HG03175 (cell line): ENCODE data around the gene CCDC57.
A peak's percentile ranks its signal among the peaks of the same experiment; 100 is the strongest.

Experiments used
- ATAC-seq: cut with Tn5 transposase; IDR thresholded peaks from one replicate; pipeline ENCODE4 v1.9.1; 2021; ENCODE audit warnings: mild to moderate bottlenecking, moderate library complexity; ENCODE audit not compliant: unreplicated experiment

CCDC57 gene

GRCh38 chr17:82236142-82236971, 23.7 kb upstream of the CCDC57 start:
- ATAC-seq: no peak

GRCh38 chr17:82235775-82236141, 23.1 kb upstream of the CCDC57 start:
- no peak for ATAC-seq

DNA sequence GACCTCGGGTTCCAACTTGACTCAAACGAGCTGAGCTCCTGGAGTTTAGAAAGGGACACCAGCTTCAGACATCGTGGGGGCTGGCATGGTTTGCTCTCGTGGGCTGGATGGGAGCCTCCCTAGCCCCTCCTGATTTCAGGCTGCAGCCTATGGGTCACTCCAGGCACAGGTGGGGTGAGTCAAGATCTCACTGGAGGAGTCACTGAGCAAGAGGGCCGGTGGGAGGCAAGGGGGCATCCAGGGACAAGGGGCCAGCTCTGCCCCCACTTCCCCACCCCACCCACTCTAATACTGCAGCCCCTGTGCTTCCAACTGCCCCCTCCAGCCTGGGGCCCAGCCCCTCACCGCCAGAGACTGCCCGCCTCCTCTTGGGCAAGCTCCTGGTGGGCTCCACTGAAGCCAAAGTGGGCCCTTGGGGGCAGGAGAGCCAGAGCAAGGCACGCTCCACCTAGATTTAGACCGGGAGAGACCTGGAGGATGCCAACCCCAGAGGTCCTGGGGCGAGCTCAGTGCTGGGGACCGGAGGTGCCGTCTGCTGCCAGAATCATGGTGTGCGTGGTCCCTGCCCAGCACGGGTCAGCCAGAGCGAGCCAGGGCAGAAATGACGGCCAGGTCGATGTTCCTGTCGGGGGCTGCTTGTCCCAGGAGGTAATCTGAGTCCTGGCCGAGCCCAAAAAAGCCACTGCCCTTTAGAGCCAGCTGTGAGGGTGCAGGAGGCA, 22.6 kb upstream of the CCDC57 start:
- ATAC-seq: no peak

DNA sequence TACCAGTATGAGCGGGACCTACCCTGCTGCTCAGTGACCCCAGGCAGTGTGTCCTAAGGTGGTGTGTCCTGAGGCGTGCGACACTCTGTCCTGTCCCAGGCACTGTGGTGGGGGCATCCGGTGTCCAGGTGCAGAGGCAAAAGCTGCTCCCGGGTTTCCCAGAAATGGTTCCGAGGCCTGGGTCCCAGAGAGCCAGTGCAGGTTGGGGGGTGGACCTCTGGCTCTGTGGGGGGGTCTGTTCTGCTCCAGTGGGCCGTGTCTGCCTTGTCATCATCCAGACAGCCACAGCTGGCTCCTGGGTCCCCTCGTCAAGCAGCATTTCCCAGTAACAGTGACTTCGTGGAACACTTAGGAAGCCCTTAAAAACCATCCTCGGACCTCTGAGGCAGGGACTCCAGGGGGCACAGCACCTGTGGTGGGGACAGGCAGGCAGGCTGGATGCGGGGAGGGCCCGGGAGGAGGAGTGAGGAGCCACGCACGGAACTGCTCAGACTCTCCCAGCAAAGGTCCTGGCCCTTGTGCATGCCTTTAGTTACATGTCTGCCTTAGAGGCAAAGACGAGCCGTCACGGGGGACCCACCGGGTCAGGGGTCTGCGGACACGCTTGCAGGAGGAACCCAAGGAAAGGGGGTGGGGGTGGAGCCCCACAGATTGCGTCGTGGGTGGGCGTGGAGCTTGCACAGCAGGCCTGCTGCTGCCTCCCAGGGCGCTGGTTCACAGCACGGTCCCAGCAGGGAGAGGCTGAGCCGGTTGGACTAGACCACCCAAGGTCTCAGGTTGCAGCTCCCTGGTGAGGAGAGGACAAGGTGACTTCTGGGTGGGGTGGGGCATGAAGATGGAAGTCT, 21.8 kb upstream of the CCDC57 start:
- no peak for ATAC-seq

GRCh38 chr17:82232876-82233785, 20.5 kb upstream of the CCDC57 start:
- no peak for ATAC-seq

- no peak for ATAC-seq
Measured at GRCh38 chr17:82232322-82232820, 19.7 kb upstream of the CCDC57 start.

- no peak for ATAC-seq
Measured at GRCh38 chr17:82231562-82232321, 19.1 kb upstream of the CCDC57 start.

GRCh38 chr17:82231312-82231561, 18.6 kb upstream of the CCDC57 start:
- ATAC-seq: peak; percentile 26

GRCh38 chr17:82230609-82231311, 18.1 kb upstream of the CCDC57 start:
- ATAC-seq: peak; percentile 38

DNA sequence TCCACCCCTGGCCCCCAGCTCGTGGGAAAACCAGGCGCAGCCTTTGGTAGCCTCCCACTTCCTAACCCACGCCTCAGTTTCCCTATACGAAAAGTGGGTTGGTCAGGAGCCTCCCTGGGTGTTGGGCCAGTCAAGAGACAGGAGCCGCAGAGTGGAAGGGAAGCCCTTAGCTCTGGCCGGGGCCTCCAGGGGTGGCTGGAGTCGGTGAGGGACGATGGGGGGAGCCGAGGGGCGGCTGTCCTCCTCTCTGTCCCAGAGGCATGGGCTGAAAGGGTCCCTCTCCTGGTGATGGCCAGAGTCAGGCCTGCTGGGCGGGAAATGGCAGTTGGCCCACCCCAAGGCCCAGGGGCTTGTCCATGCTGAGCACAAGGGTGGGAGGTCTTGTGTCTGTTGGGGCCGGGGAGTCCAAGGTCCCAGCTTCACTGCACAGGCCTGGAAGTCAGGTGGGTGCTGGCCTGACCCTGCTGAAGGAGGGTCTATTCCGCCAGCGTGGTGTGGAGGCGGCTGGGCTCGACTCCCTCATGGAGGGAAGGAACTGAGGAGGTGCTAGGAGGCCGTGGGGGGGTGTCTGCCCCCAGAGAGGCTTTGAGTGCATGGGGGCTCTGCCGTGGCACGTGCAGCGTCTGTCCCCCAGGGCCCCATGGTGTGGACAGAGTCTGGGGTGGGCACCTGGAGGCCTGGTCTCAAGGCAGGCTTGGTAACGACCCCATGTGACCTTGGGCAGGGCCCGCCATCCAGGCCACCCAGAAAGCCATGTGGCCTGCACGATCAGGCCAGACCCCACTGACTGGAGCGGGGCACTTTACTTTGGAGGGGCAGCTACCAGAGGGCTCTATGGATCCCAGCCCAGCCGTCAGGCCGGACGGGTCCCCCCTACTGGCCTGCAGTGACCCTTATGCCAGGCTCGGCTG, 17.3 kb upstream of the CCDC57 start:
- no peak for ATAC-seq

- peak; percentile 50 for ATAC-seq
Measured at GRCh38 chr17:82228842-82229697, 16.4 kb upstream of the CCDC57 start, which contains the start of gene SLC16A3. Gene SLC16A3, plus strand, starts transcription at chr17:82229042. Its CDS starts 6,967 bp downstream, at chr17:82236009.

DNA sequence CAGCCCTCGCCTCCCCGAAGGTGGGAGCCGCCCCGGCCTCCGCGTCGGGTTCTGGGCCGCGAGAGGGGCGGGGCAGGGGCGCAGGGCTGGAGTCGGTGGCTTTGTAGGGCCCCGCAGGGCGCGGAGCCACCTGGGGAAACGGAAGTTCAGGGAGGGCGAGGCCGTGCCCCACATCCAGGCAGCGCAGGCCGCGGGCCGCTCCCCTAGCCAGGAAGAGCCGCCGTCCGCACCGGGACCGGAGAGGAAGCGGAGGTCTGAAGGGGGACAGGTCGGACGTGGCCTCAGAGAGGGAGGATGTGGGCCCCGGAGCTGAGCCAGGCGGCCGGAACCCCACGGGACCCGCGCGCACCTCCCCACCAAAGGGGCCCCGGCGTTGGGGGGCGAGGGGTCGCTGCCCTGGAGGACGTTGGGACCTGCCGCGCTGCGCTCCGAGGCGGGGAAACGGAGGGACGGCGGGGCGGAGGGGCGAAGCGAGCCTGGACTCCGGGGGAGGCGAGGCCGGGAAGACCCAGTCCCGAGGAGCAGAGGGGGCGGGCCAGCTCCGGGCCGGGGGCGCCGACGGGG, 15.7 kb upstream of the CCDC57 start:
- ATAC-seq: peak; percentile 28

- ATAC-seq: no peak
Measured at GRCh38 chr17:82227629-82228277, 15.1 kb upstream of the CCDC57 start.

DNA sequence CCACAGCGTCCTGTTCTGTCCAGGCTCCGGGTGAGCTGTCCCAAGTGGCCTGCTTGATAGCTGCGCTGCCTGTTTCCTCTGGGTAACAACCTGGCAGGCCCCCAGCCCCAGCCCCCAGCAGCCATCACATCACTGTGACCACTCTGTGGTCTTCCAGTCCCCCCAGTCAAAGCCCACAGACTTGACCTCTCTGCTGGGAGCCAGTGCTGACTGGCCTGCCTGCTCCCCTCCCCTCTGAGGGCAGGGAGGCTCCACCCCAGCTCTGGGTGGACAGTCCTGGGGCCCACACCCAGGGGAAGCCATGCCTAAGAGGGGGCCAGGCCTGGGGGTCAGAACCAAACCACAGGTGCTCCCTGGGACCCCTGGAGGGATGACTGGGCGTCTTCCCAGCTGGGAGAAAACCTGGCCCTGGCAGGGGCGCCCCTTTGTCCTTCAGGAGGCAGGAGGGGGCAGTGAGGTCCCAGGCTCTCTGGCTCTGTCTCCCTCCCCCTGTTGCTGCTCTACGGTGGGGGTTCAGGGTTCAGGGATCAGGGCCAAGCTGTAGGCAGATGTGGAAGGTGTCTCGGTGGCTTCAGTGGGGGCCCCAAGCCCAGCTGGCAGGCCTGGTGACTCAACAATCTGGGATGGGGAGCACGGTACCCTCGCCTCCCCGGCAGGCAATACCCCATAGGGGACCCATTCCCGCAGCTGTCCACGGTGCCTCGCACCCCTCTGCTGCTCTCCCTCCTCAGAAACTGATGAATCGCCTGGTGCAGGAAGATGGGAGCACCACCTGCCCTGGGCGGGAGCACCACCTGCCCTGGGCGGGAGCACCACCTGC, 14.4 kb upstream of the CCDC57 start:
- ATAC-seq: no peak

- ATAC-seq: no peak
Measured at GRCh38 chr17:82226146-82226808, 13.6 kb upstream of the CCDC57 start.
